Measurements from ENCODE around the gene CRTC3.

The CRTC3 gene

GRCh38 chr15:90563463-90563862 lies 33.7 kb downstream of the CRTC3 start:
- no peak for DNase-seq (ENCODE audit: low read depth, low spot score)

GRCh38 chr15:90564051-90564450 lies 34.3 kb downstream of the CRTC3 start:
- no peak for DNase-seq (ENCODE audit: low read depth, low spot score)

- no peak for DNase-seq (ENCODE audit: low read depth, low spot score)
Observed at GRCh38 chr15:90564590-90564989, 34.9 kb downstream of the CRTC3 start.

- no peak for DNase-seq (ENCODE audit: low read depth, low spot score)
Observed at GRCh38 chr15:90565866-90566265, 36.1 kb downstream of the CRTC3 start.

GRCh38 chr15:90570643-90571042 lies 40.9 kb downstream of the CRTC3 start:
- DNase-seq (ENCODE audit: low read depth, low spot score), result no peak

- DNase-seq (ENCODE audit: low read depth, low spot score), result no peak
Observed at GRCh38 chr15:90571063-90571541, 41.4 kb downstream of the CRTC3 start.

- no peak for DNase-seq (ENCODE audit: low read depth, low spot score)
Observed at GRCh38 chr15:90572893-90573292, 43.2 kb downstream of the CRTC3 start.

GRCh38 chr15:90576711-90577389 lies 47.1 kb downstream of the CRTC3 start:
- no peak for DNase-seq (ENCODE audit: low read depth, low spot score)

- DNase-seq (ENCODE audit: low read depth, low spot score), result no peak
Observed at GRCh38 chr15:90579213-90579612, 49.5 kb downstream of the CRTC3 start.

- no peak for DNase-seq (ENCODE audit: low read depth, low spot score)
Observed at GRCh38 chr15:90580099-90580498, 50.4 kb downstream of the CRTC3 start.

- DNase-seq (ENCODE audit: low read depth, low spot score), result no peak
Observed at GRCh38 chr15:90580541-90580940, 50.8 kb downstream of the CRTC3 start.

- no peak for DNase-seq (ENCODE audit: low read depth, low spot score)
Observed at GRCh38 chr15:90580946-90581345, 51.2 kb downstream of the CRTC3 start.

GRCh38 chr15:90581771-90582352 lies 52.1 kb downstream of the CRTC3 start:
- no peak for DNase-seq (ENCODE audit: low read depth, low spot score)

GRCh38 chr15:90582553-90582952 lies 52.8 kb downstream of the CRTC3 start:
- DNase-seq (ENCODE audit: low read depth, low spot score), result no peak

- DNase-seq (ENCODE audit: low read depth, low spot score), result no peak
Observed at GRCh38 chr15:90583471-90584252, 53.9 kb downstream of the CRTC3 start.

GRCh38 chr15:90584841-90585240 lies 55.1 kb downstream of the CRTC3 start:
- no peak for DNase-seq (ENCODE audit: low read depth, low spot score)

- no peak for DNase-seq (ENCODE audit: low read depth, low spot score)
Observed at GRCh38 chr15:90585863-90586262, 56.1 kb downstream of the CRTC3 start.

- DNase-seq (ENCODE audit: low read depth, low spot score), result no peak
Observed at GRCh38 chr15:90586948-90587347, 57.2 kb downstream of the CRTC3 start.

GRCh38 chr15:90588427-90588826 lies 58.7 kb downstream of the CRTC3 start:
- DNase-seq (ENCODE audit: low read depth, low spot score), result no peak

- no peak for DNase-seq (ENCODE audit: low read depth, low spot score)
Observed at GRCh38 chr15:90591524-90591923, 61.8 kb downstream of the CRTC3 start.

GRCh38 chr15:90592131-90592881 lies 62.6 kb downstream of the CRTC3 start:
- peak; percentile 39 for DNase-seq (ENCODE audit: low read depth, low spot score)

All from astrocyte of the hippocampus (primary cell).